Heart right ventricle (tissue), 16 donors: Measurements from ENCODE around the gene ERICH3. TPM values are rescaled to one million over a fixed set of nuclear protein-coding genes. Genes with fewer than 3 reads are reported as not detected.

ENCODE experiments used
- ATAC-seq, 8 donors: fragments of 200-7000 bp; cut with Tn5 transposase; one replicate each; pipeline ENCODE4 v1.9.1; 2020; ENCODE audit warnings: mild to moderate bottlenecking in 8 of 8, moderate library complexity in 8 of 8, moderate number of reproducible peaks in 1 of 8
- DNase-seq, 2 donors: peaks; one replicate each; pipeline ENCODE4 v3.0.0-alpha.2; 2020
- H3K27ac ChIP-seq, 10 donors: fragments of 200-600 bp; sonication (generic) in 2 of 10; one replicate each; pipeline versions ENCODE4 v1.5.0 to v1.8.0; 2020 to 2022; ENCODE audit warnings: mild to moderate bottlenecking in 3 of 10
- H3K27me3 ChIP-seq, 7 donors: fragments of 200-600 bp; one replicate each; pipeline ENCODE4 v1.8.0; 2021 to 2022; ENCODE audit warnings: mild to moderate bottlenecking in 2 of 7
- H3K36me3 ChIP-seq, 9 donors: fragments of 200-600 bp; sonication (generic) in 1 of 9; one replicate each; pipeline versions ENCODE4 v1.5.0 to v1.8.0; 2020 to 2022; ENCODE audit warnings: mild to moderate bottlenecking in 2 of 9
- H3K4me1 ChIP-seq, 9 donors: fragments of 200-600 bp; sonication (generic) in 1 of 9; one replicate each; pipeline versions ENCODE4 v1.5.0 to v1.8.0; 2020 to 2022; ENCODE audit warnings: mild to moderate bottlenecking in 4 of 9
- H3K4me3 ChIP-seq, 10 donors: fragments of 200-600 bp; sonication (generic) in 2 of 10; one replicate each; pipeline versions ENCODE4 v1.5.0 to v1.8.0; 2020 to 2022; ENCODE audit warnings: mild to moderate bottlenecking in 7 of 10, moderate library complexity in 2 of 10
- H3K9me3 ChIP-seq, 11 donors: fragments of 200-600 bp in 10 of 11; sonication (generic) in 2 of 11; one replicate each; pipeline versions ENCODE4 v1.5.0 to v1.8.0; 2013 to 2022; ENCODE audit warnings: mild to moderate bottlenecking in 2 of 11, control low read depth in 1 of 11, moderate library complexity in 1 of 11
- WGBS, 2 donors: extraction: QIAGEN DNeasy Blood & Tissue Kit; methylation state at CpG; one replicate each; pipeline ENCODE4 v1.1.7; 2013; ENCODE audit warnings: inconsistent platforms in 1 of 2; 5-methylcytosine and 5-hydroxymethylcytosine counted together
- intact Hi-C, 10 donors: fragments of 100-400 bp; cut with DNase I; formaldehyde crosslinking; loops; one replicate each; pipeline versions ENCODE4 v1.11.1 to v1.14.2; 2022
- polyA plus RNA-seq, 2 donors: library from polyadenylated mRNA; stranded (reverse); fragments of 200-250 nt; gene quantifications; one replicate each; pipeline ENCODE4 v1.2.3, GENCODE V29; 2013
- total RNA-seq, 10 donors: library from RNA; stranded (reverse); fragmentation: NEBNext Ultra II Directional in 3 of 10; extraction: Animal tissue kit (Norgen Biotek cat#: 25700) in 3 of 10; gene quantifications; one replicate each; pipeline versions ENCODE4 v1.2.1 to v1.2.4, GENCODE V29; 2021 to 2023
- TF ChIP-seq, protein P1 (sequence below), 9 donors: fragments of 200-600 bp; sonication (generic) in 2 of 9; IDR thresholded peaks; one replicate each; pipeline versions ENCODE4 v1.5.0 to v1.8.0; 2021 to 2022; ENCODE audit warnings: antibody characterized with exemption in 9 of 9, mild to moderate bottlenecking in 5 of 9, moderate library complexity in 1 of 9
- donor health status: Arrhythmogenic right ventricular cardiomyopathy.
- donor health status: ischemic (EF 13 %, LVEDD 7.1; RV severe dilation, severe dysfunction).
- donor health status: healthy with polysubstance abuse.
- donor health status: DM: no; HTN: yes; CAD: no.
- donor health status: DM: no; HTN: no; CAD: no.
- donor health status: ischemic (EF 25% LVEDD 6.9; RV normal size, moderate dysfunction).
- donor health status: ischemic (EF 25% LVEDD 5.7; RV mildly dilated, moderate dysfunction).
- donor health status: healthy.
- donor health status: DM: yes; HTN: yes; CAD: no.
- donor health status: Ischemic cardiomyopathy.
- donor health status: ischemic (EF 35%, LVEDD 5.7; RV mildly dilated, moderate dysfunction).
- donor health status: nonischemic (EF 11% LVEDD 7.7; RV severe dilation, severe dysfunction).
- donor health status: DM: yes; HTN: yes; CAD: no.
- donor health status: PGD.
- donor health status: ischemic (EF 29% LVEDD 5.4; RV normal size, mild dysfunction).
- donor health status: nonischemic (EF 23%, LVEDD 6.1; RV moderate dilation, normal function).

ERICH3 gene
- total and polyA plus RNA-seq, 12 donors, result 0.01 to 0.13 (median 0.06) TPM; not detected in 8

DNA sequence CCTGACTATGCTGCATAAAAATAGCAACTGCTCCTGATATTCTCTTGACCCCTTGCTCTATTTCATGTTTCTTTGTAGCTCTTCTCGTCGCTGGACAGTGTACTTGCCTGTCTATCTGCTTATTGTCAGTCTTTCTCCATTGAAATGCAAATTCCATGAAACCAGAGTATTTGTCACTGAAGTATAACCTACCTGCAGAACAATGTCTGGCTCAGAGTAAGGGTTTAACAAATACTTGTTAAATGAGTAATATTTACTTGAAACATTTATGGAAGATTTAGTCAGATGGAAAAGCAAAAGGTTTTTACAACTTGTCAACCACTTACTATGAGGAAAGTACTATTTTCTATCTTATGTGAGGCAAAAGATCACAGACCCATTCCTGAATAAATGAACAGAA lies 19.9 kb upstream of the ERICH3 start:
- DNase-seq (no peak), ATAC-seq (no peak)
- no peaks in the 10 kb centered on the region for H3K36me3 ChIP-seq
- no peaks in the 10 kb centered on the region for H3K27me3 ChIP-seq
- H3K27ac ChIP-seq, result no peak overlapping the region
- H3K9me3 ChIP-seq, result no peaks in the 10 kb centered on the region
- intact Hi-C loops, result no loop called here
- no peak overlapping the region for H3K4me3 ChIP-seq
- WGBS, 2 donors, result 55 to 64% methylated on average over 2 of the region's 2 CpGs
- TF ChIP-seq, protein P1, sequence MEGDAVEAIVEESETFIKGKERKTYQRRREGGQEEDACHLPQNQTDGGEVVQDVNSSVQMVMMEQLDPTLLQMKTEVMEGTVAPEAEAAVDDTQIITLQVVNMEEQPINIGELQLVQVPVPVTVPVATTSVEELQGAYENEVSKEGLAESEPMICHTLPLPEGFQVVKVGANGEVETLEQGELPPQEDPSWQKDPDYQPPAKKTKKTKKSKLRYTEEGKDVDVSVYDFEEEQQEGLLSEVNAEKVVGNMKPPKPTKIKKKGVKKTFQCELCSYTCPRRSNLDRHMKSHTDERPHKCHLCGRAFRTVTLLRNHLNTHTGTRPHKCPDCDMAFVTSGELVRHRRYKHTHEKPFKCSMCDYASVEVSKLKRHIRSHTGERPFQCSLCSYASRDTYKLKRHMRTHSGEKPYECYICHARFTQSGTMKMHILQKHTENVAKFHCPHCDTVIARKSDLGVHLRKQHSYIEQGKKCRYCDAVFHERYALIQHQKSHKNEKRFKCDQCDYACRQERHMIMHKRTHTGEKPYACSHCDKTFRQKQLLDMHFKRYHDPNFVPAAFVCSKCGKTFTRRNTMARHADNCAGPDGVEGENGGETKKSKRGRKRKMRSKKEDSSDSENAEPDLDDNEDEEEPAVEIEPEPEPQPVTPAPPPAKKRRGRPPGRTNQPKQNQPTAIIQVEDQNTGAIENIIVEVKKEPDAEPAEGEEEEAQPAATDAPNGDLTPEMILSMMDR (IDR thresholded peaks at IDR 0.05), result no peak
- peaks cover 0 to 5% (median 0%) of the 10 kb centered on the region in 9 donors for H3K4me1 ChIP-seq

DNA sequence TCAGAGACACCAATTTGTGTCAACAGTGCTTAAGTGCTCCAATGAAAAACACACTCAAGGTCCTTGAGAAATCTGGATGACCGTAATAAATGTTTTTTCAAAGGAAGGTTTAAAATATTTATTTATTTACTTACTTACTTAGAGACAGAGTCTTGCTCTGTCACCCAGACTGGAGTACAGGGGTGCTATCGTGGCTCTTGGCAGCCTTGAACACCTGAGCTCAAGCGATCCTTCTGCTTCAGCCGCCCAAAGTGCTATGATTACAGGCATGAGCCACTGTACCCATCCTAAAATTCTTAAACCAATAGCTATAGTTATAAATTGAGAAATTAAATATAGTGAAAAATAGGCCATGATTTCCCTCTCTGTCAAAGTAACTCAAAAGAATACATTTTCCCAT lies 17.3 kb upstream of the ERICH3 start:
- 77 to 87% methylated on average over 4 of the region's 4 CpGs for WGBS, 2 donors
- H3K27me3 ChIP-seq, result no peaks in the 10 kb centered on the region
- no peaks in the 10 kb centered on the region for H3K9me3 ChIP-seq
- DNase-seq (no peak), ATAC-seq (no peak)
- intact Hi-C loops, result no loop called here
- no peak overlapping the region for H3K27ac ChIP-seq
- TF ChIP-seq, protein P1 (IDR thresholded peaks at IDR 0.05), result no peak
- no peak overlapping the region for H3K4me3 ChIP-seq
- no peaks in the 10 kb centered on the region for H3K36me3 ChIP-seq
- H3K4me1 ChIP-seq, result peaks cover 0 to 5% (median 0%) of the 10 kb centered on the region in 9 donors

DNA sequence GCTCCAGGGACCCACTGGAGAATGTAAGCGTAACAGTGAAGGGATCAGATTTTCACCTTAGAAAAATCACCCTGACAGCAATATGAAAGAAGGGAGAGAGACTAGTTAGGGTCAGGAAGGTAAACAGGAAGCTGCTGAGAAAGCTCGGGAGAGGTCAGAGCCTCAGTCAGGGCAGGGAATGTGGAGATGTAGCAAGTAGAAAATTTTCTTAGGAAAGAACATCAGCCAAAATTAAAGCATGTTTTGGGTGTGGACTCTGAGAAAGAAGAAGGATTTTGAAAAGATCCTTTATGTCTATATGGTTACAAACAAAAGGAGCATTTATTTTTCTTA lies 16.7 kb upstream of the ERICH3 start:
- Histone ChIP-seq H3K4me3 (no peak overlapping the region), H3K36me3 (no peaks in the 10 kb centered on the region), H3K9me3 (no peaks in the 10 kb centered on the region), H3K27ac (no peak overlapping the region), H3K27me3 (no peaks in the 10 kb centered on the region), H3K4me1 (peaks cover 0 to 5% (median 0%) of the 10 kb centered on the region in 9 donors)
- no peak for DNase-seq
- WGBS, 2 donors, result 16 to 23% methylated on average over 2 of the region's 2 CpGs
- ATAC-seq, result no peak
- intact Hi-C loops, result no loop called here
- TF ChIP-seq, protein P1 (IDR thresholded peaks at IDR 0.05), result no peak

DNA sequence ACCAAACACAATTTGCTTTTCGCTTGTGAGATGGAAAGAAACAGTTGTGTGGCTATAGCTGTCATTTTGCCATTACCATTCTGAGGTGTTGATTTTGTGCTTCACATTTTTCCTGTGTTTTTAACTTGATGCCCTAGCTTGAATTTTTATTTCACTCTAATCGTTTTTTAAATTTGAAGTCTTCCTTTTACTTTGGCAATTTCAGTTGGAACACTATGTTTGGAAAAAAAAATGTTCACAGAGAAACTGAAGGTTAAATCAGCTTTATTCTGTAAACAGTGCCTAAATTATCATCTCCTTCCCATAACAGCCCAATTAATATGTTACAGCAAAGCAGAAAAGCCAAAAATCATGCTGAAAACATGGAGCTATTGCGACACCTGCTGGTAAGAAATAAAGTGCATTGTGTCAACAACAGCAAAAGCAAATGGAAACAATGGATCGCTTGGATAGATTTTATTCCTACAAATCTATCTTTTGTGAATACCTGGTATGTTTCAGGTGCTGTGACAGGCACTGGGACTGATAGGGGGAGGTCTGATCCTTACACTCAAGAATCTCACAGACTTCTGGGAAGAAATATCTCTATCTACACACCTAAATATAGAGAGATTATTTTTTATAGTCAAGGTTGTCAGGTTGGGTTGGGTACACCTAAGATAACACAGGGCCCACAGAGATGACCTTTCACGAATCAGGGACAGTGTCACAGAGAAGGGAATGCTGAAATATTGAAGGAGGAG lies 16.2 kb upstream of the ERICH3 start:
- H3K36me3 ChIP-seq, result no peaks in the 10 kb centered on the region
- ATAC-seq (peak in 1 of 8 donors; percentile 43), DNase-seq (peak in 1 of 2 donors; percentile 48)
- H3K27ac ChIP-seq, result no peak overlapping the region
- H3K4me1 ChIP-seq, result peaks cover 0 to 5% (median 0%) of the 10 kb centered on the region in 9 donors
- 29 to 31% methylated on average over 5 of the region's 5 CpGs for WGBS, 2 donors
- no peak overlapping the region for H3K4me3 ChIP-seq
- intact Hi-C loops, result no loop called here
- H3K9me3 ChIP-seq, result no peaks in the 10 kb centered on the region
- H3K27me3 ChIP-seq, result no peaks in the 10 kb centered on the region
- TF ChIP-seq, protein P1 (IDR thresholded peaks at IDR 0.05), result peak; percentile 49 to 86 (median 83)
